Coronary artery (tissue), 2 donors: ENCODE data around the gene HPSE2.

Experiments used
- DNase-seq: peaks from one replicate; pipeline ENCODE4 v3.0.0-alpha.2; 2017; ENCODE audit warnings: low spot score
- H3K27ac ChIP-seq, 2 donors: fragments of 200-600 bp; sonication (generic); one replicate each; pipeline ENCODE4 v1.5.1; 2016 to 2019
- H3K4me3 ChIP-seq: fragments of 200-600 bp; sonication (generic); 2 replicates; pipeline ENCODE4 v1.5.1; 2016; ENCODE audit warnings: mild to moderate bottlenecking, moderate library complexity
- CTCF ChIP-seq: fragments of 200-600 bp; sonication (generic); IDR thresholded peaks from one replicate; pipeline ENCODE4 v1.5.1; 2019; ENCODE audit warnings: antibody characterized with exemption

The HPSE2 gene

GRCh38 chr10:98881789-98882188 is 353.9 kb downstream of the HPSE2 start:
- DNase-seq, result no peak
- H3K4me3 ChIP-seq, result no peak overlapping the region
- H3K27ac ChIP-seq, result no peak overlapping the region
- no peak for TF ChIP-seq CTCF

GRCh38 chr10:98880971-98881370 is 354.7 kb downstream of the HPSE2 start:
- Histone ChIP-seq H3K27ac (no peak overlapping the region), H3K4me3 (no peak overlapping the region)
- no peak for TF ChIP-seq CTCF
- no peak for DNase-seq

GRCh38 chr10:98878921-98879320 is 356.7 kb downstream of the HPSE2 start:
- Histone ChIP-seq H3K4me3 (no peak overlapping the region), H3K27ac (no peak overlapping the region)
- no peak for DNase-seq
- TF ChIP-seq CTCF, result no peak

DNA sequence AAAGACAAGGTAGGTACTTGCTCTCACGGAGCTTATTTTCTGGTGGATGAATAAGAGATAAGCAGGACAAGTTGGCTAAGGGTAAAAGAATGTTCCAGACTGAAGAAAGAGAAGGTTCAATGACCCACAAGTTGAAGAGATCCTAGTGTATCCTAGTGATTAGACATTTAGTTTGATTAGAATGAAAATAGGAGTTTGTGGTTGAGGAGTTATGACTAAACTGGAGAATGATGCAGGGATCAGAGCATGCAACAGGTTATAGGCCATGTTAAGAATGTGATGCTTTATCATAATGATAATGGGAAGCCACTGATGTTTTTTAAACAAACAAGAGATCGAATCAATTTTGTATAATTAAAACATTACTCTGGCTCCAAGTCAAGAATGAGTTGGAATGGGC is 357.2 kb downstream of the HPSE2 start:
- Histone ChIP-seq H3K4me3 (no peak overlapping the region), H3K27ac (no peak overlapping the region)
- no peak for DNase-seq
- TF ChIP-seq CTCF, result no peak

GRCh38 chr10:98861962-98862361 is 373.7 kb downstream of the HPSE2 start:
- DNase-seq, result no peak
- TF ChIP-seq CTCF, result no peak
- Histone ChIP-seq H3K27ac (no peak overlapping the region), H3K4me3 (no peak overlapping the region)

DNA sequence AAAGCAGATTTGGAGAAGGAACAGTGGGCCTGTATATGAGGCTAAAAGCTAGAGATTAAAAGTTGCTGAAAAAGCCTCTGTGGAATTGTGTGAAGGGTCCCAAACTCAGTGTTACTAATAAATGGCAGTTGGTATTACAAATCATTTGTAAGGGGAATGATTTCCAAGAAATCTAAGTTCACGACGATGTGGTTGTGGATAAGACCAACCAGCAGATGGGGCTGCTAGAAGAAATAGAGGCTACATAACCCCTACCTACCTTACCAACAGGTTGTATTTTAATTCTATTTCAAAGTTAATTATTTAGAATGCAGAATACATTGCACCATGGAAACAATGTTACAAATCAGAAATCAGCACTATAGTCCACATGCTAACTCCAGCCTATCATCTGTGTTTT is 377.1 kb downstream of the HPSE2 start:
- no peak for TF ChIP-seq CTCF
- Histone ChIP-seq H3K4me3 (no peak overlapping the region), H3K27ac (no peak overlapping the region)
- no peak for DNase-seq

- Histone ChIP-seq H3K27ac (no peak overlapping the region), H3K4me3 (no peak overlapping the region)
- TF ChIP-seq CTCF, result no peak
Observed at GRCh38 chr10:98855403-98856189, 380.1 kb downstream of the HPSE2 start.

More at GRCh38 chr10:98855403-98856189, 380.1 kb downstream of the HPSE2 start:
- DNase-seq, result no peak
